GM23338 (cell line): ENCODE data around the gene MUCL3.

Experiments used
- CREB1 ChIP-seq: fragments of 250-450 bp; sonication (Bioruptor Pico); IDR thresholded peaks from 2 replicates; pipeline ENCODE4 v1.5.0; 2020; ENCODE audit warnings: low read depth, mild to moderate bottlenecking, moderate library complexity
- EZH2 ChIP-seq: fragments of 200-600 bp; sonication (generic); IDR thresholded peaks from one replicate; pipeline ENCODE4 v1.8.0; 2017; ENCODE audit warnings: antibody characterized with exemption, mild to moderate bottlenecking, low read depth; ENCODE audit not compliant: unreplicated experiment
- JUNB ChIP-seq: IDR thresholded peaks from one replicate; pipeline ENCODE4 v1.6.1; 2016; ENCODE audit warnings: antibody characterized with exemption; ENCODE audit not compliant: unreplicated experiment
- POLR2AphosphoS5 ChIP-seq: IDR thresholded peaks from 2 replicates; pipeline ENCODE4 v1.6.1; 2016; ENCODE audit warnings: antibody characterized with exemption, low read depth
- STAT1 ChIP-seq: IDR thresholded peaks from one replicate; pipeline ENCODE4 v1.6.1; 2016; ENCODE audit warnings: antibody characterized with exemption; ENCODE audit not compliant: unreplicated experiment
- TF ChIP-seq, protein P1 (sequence below), 2 experiments: fragments of 200-600 bp in 1 of 2; sonication (generic) in 1 of 2; conservative IDR thresholded peaks; 2 replicates each; pipeline versions ENCODE4 v1.5.1 to v1.6.1; 2016 to 2017; ENCODE audit warnings: antibody characterized with exemption in 2 of 2, low read depth in 2 of 2, mild to moderate bottlenecking in 2 of 2, moderate library complexity in 1 of 2
- TF ChIP-seq, protein P2 (sequence below): IDR thresholded peaks from one replicate; pipeline ENCODE4 v1.6.1; 2018; ENCODE audit warnings: antibody characterized with exemption; ENCODE audit not compliant: unreplicated experiment

- TF ChIP-seq, protein P1, sequence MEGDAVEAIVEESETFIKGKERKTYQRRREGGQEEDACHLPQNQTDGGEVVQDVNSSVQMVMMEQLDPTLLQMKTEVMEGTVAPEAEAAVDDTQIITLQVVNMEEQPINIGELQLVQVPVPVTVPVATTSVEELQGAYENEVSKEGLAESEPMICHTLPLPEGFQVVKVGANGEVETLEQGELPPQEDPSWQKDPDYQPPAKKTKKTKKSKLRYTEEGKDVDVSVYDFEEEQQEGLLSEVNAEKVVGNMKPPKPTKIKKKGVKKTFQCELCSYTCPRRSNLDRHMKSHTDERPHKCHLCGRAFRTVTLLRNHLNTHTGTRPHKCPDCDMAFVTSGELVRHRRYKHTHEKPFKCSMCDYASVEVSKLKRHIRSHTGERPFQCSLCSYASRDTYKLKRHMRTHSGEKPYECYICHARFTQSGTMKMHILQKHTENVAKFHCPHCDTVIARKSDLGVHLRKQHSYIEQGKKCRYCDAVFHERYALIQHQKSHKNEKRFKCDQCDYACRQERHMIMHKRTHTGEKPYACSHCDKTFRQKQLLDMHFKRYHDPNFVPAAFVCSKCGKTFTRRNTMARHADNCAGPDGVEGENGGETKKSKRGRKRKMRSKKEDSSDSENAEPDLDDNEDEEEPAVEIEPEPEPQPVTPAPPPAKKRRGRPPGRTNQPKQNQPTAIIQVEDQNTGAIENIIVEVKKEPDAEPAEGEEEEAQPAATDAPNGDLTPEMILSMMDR (conservative IDR thresholded peaks at IDR 0.05; ENCODE audit: low read depth in 2 of 2), result no peak
- TF ChIP-seq POLR2AphosphoS5 (no peak), JUNB (no peak), STAT1 (no peak), CREB1 (CRISPR knock-in tag) (no peak), EZH2 (no peak)
- TF ChIP-seq, protein P2, sequence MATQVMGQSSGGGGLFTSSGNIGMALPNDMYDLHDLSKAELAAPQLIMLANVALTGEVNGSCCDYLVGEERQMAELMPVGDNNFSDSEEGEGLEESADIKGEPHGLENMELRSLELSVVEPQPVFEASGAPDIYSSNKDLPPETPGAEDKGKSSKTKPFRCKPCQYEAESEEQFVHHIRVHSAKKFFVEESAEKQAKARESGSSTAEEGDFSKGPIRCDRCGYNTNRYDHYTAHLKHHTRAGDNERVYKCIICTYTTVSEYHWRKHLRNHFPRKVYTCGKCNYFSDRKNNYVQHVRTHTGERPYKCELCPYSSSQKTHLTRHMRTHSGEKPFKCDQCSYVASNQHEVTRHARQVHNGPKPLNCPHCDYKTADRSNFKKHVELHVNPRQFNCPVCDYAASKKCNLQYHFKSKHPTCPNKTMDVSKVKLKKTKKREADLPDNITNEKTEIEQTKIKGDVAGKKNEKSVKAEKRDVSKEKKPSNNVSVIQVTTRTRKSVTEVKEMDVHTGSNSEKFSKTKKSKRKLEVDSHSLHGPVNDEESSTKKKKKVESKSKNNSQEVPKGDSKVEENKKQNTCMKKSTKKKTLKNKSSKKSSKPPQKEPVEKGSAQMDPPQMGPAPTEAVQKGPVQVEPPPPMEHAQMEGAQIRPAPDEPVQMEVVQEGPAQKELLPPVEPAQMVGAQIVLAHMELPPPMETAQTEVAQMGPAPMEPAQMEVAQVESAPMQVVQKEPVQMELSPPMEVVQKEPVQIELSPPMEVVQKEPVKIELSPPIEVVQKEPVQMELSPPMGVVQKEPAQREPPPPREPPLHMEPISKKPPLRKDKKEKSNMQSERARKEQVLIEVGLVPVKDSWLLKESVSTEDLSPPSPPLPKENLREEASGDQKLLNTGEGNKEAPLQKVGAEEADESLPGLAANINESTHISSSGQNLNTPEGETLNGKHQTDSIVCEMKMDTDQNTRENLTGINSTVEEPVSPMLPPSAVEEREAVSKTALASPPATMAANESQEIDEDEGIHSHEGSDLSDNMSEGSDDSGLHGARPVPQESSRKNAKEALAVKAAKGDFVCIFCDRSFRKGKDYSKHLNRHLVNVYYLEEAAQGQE, result no peak
Measured at GRCh38 chr6:30913721-30914075, 27.1 kb upstream of the MUCL3 start.
